Smooth muscle cell (in vitro differentiated cells): Measurements from ENCODE around the gene FBXO27. TPM values are rescaled to one million over a fixed set of nuclear protein-coding genes. Genes with fewer than 3 reads are reported as not detected.
"Not testable (repeated sequence)": the region's sequence is repeated elsewhere in the genome, so short reads cannot be mapped to it uniquely, and the experiment has no call there.

Source experiments
- DNase-seq: peaks from one replicate; lab custom pipeline; 2025; ENCODE audit not compliant: unreplicated experiment; lab: John Stamatoyannopoulos, UW
- H2AFZ ChIP-seq: fragments of 200-600 bp; sonication (generic); 2 replicates; pipeline ENCODE4 v1.6.0; 2016; ENCODE audit warnings: antibody characterized with exemption, low read depth, mild to moderate bottlenecking
- H3F3A ChIP-seq: fragments of 200-600 bp; sonication (generic); 2 replicates; pipeline ENCODE4 v1.6.0; 2017; ENCODE audit warnings: antibody characterized with exemption, low read depth
- H3K27ac ChIP-seq: fragments of 200-600 bp; sonication (generic); 2 replicates; pipeline ENCODE4 v1.5.1; 2016; ENCODE audit warnings: low read depth, mild to moderate bottlenecking
- H3K27me3 ChIP-seq: fragments of 200-600 bp; sonication (generic); 2 replicates; pipeline ENCODE4 v1.6.1; 2016; ENCODE audit warnings: low read depth, mild to moderate bottlenecking
- H3K36me3 ChIP-seq: fragments of 200-600 bp; sonication (generic); 2 replicates; pipeline ENCODE4 v1.5.1; 2016; ENCODE audit warnings: low read depth
- H3K4me1 ChIP-seq: fragments of 200-600 bp; sonication (generic); 2 replicates; pipeline ENCODE4 v1.5.1; 2016; ENCODE audit warnings: low read depth
- H3K4me2 ChIP-seq: fragments of 200-600 bp; sonication (generic); 2 replicates; pipeline ENCODE4 v1.6.0; 2016; ENCODE audit warnings: mild to moderate bottlenecking
- H3K4me3 ChIP-seq: fragments of 200-600 bp; sonication (generic); 2 replicates; pipeline ENCODE4 v1.5.1; 2016; ENCODE audit warnings: mild to moderate bottlenecking
- H3K79me2 ChIP-seq: fragments of 200-600 bp; sonication (generic); 2 replicates; pipeline ENCODE4 v1.6.0; 2016; ENCODE audit warnings: low read depth, mild to moderate bottlenecking
- H3K9ac ChIP-seq: fragments of 200-600 bp; sonication (generic); 2 replicates; pipeline ENCODE4 v1.6.0; 2016; ENCODE audit warnings: low read depth
- H3K9me3 ChIP-seq: fragments of 200-600 bp; sonication (generic); replicated peaks from 2 replicates; pipeline ENCODE4 v1.5.1; 2016; ENCODE audit warnings: low read depth
- H4K20me1 ChIP-seq: fragments of 200-600 bp; sonication (generic); 2 replicates; pipeline ENCODE4 v1.6.0; 2016; ENCODE audit warnings: low read depth
- WGBS: methylation state at CpG from one replicate; pipeline ENCODE4 v1.1.7; 2016; ENCODE audit warnings: low lambda C conversion rate; 5-methylcytosine and 5-hydroxymethylcytosine counted together
- polyA plus RNA-seq: library from polyadenylated mRNA; unstranded; fragments of >200 nt; fragmentation: Nextera tagmentation; extraction: Ambion mirVana; gene quantifications from 2 replicates; pipeline ENCODE4 v1.2.1, GENCODE V29; 2016
- total RNA-seq: library from RNA; depleted of rRNA; stranded (reverse); fragments of >200 nt; gene quantifications from 2 replicates; pipeline ENCODE4 v1.2.3, GENCODE V29; 2014
- TF ChIP-seq, protein P1 (sequence below): fragments of 200-600 bp; sonication (generic); IDR thresholded peaks from 2 replicates; pipeline ENCODE4 v1.5.1; 2017; ENCODE audit warnings: borderline replicate concordance, mild to moderate bottlenecking, antibody characterized with exemption; ENCODE audit not compliant: insufficient read depth, poor library complexity, severe bottlenecking

Gene FBXO27
- total and polyA plus RNA-seq, 2 experiments from 2014 or later: 1.9 to 2.8 TPM

- no peaks in the 10 kb centered on the region for H4K20me1 ChIP-seq
- H2AFZ ChIP-seq: no peak overlapping the region
- no peaks in the 10 kb centered on the region for H3K4me1 ChIP-seq
- DNase-seq: no peak
- no peaks in the 10 kb centered on the region for H3K79me2 ChIP-seq
- H3K27me3 ChIP-seq: peaks cover 20% of the 10 kb centered on the region
- no peaks in the 10 kb centered on the region for H3K9me3 ChIP-seq
- no peak overlapping the region for H3K4me2 ChIP-seq
- H3K27ac ChIP-seq: no peak overlapping the region
- no peak overlapping the region for H3K4me3 ChIP-seq
- no peak overlapping the region for H3K9ac ChIP-seq
- TF ChIP-seq, protein P1, sequence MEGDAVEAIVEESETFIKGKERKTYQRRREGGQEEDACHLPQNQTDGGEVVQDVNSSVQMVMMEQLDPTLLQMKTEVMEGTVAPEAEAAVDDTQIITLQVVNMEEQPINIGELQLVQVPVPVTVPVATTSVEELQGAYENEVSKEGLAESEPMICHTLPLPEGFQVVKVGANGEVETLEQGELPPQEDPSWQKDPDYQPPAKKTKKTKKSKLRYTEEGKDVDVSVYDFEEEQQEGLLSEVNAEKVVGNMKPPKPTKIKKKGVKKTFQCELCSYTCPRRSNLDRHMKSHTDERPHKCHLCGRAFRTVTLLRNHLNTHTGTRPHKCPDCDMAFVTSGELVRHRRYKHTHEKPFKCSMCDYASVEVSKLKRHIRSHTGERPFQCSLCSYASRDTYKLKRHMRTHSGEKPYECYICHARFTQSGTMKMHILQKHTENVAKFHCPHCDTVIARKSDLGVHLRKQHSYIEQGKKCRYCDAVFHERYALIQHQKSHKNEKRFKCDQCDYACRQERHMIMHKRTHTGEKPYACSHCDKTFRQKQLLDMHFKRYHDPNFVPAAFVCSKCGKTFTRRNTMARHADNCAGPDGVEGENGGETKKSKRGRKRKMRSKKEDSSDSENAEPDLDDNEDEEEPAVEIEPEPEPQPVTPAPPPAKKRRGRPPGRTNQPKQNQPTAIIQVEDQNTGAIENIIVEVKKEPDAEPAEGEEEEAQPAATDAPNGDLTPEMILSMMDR: no peak
- WGBS: 90% methylated on average over 11 of the region's 11 CpGs
- H3K36me3 ChIP-seq: no peaks in the 10 kb centered on the region
- H3F3A ChIP-seq: no peaks in the 10 kb centered on the region
Measured at GRCh38 chr19:39077323-39077722, 45.0 kb upstream of the FBXO27 start.

- WGBS: 93% methylated on average over 6 of the region's 6 CpGs
- TF ChIP-seq, protein P1: no peak
Measured at GRCh38 chr19:39074942-39075341, 42.6 kb upstream of the FBXO27 start.

GRCh38 chr19:39074205-39074692 is 41.9 kb upstream of the FBXO27 start:
- TF ChIP-seq, protein P1: no peak
- no peak overlapping the region for H3K4me2 ChIP-seq
- H3K79me2 ChIP-seq: no peaks in the 10 kb centered on the region
- H3K36me3 ChIP-seq: no peaks in the 10 kb centered on the region
- H3K27ac ChIP-seq: no peak overlapping the region
- H3K4me1 ChIP-seq: no peaks in the 10 kb centered on the region
- H3K9me3 ChIP-seq: no peaks in the 10 kb centered on the region
- H3K27me3 ChIP-seq: no peaks in the 10 kb centered on the region
- 78% methylated on average over 3 of the region's 3 CpGs for WGBS
- H3F3A ChIP-seq: no peaks in the 10 kb centered on the region
- no peak overlapping the region for H3K4me3 ChIP-seq
- no peak overlapping the region for H3K9ac ChIP-seq
- DNase-seq: no peak
- H2AFZ ChIP-seq: no peak overlapping the region
- H4K20me1 ChIP-seq: no peaks in the 10 kb centered on the region

More at GRCh38 chr19:39074942-39075341, 42.6 kb upstream of the FBXO27 start:
- H4K20me1 ChIP-seq: no peaks in the 10 kb centered on the region
- H2AFZ ChIP-seq: no peak overlapping the region
- H3K79me2 ChIP-seq: no peaks in the 10 kb centered on the region
- H3K36me3 ChIP-seq: no peaks in the 10 kb centered on the region
- H3K4me1 ChIP-seq: no peaks in the 10 kb centered on the region
- H3K27ac ChIP-seq: no peak overlapping the region
- no peak for DNase-seq
- H3K9me3 ChIP-seq: no peaks in the 10 kb centered on the region
- H3F3A ChIP-seq: no peaks in the 10 kb centered on the region
- H3K4me3 ChIP-seq: no peak overlapping the region
- H3K9ac ChIP-seq: no peak overlapping the region
- no peaks in the 10 kb centered on the region for H3K27me3 ChIP-seq
- H3K4me2 ChIP-seq: no peak overlapping the region

- Histone ChIP-seq H2AFZ (no peak overlapping the region), H3K4me2 (no peak overlapping the region), H3F3A (no peaks in the 10 kb centered on the region), H3K27me3 (no peaks in the 10 kb centered on the region), H3K36me3 (no peaks in the 10 kb centered on the region), H3K79me2 (no peaks in the 10 kb centered on the region), H3K9ac (no peak overlapping the region), H4K20me1 (no peaks in the 10 kb centered on the region), H3K27ac (no peak overlapping the region), H3K4me3 (no peak overlapping the region), H3K9me3 (no peaks in the 10 kb centered on the region), H3K4me1 (no peaks in the 10 kb centered on the region)
- no peak for DNase-seq
- TF ChIP-seq, protein P1: no peak
- WGBS: 66% methylated on average over 5 of the region's 5 CpGs
Measured at GRCh38 chr19:39070888-39071287, 38.5 kb upstream of the FBXO27 start.

- not testable (repeated sequence) for H3F3A ChIP-seq, H3K79me2 ChIP-seq, DNase-seq, H3K4me2 ChIP-seq, H3K4me1 ChIP-seq, H3K36me3 ChIP-seq, H3K27ac ChIP-seq, H2AFZ ChIP-seq, H3K4me3 ChIP-seq, H3K27me3 ChIP-seq, H3K9ac ChIP-seq, H3K9me3 ChIP-seq, H4K20me1 ChIP-seq
- 81% methylated on average over 6 of the region's 6 CpGs for WGBS
Measured at GRCh38 chr19:39068259-39068658, 35.9 kb upstream of the FBXO27 start.
